ENCODE measurements around the gene BARX1. TPM values are rescaled to one million over a fixed set of nuclear protein-coding genes. Genes with fewer than 3 reads are reported as not detected.

Gene BARX1
- polyA plus RNA-seq, 3 donors, result not detected

GRCh38 chr9:93967020-93967803 lies 12.1 kb upstream of the BARX1 start:
- Mint-ChIP-seq H3K9me3 (peaks cover 0 to 4% (median 3%) of the 10 kb centered on the region in 7 donors), H3K4me1 (peaks cover 7% of the 10 kb centered on the region), H3K4me3 (no peak overlapping the region), H3K36me3 (no peaks in the 10 kb centered on the region), H3K27me3 (ENCODE audit: low read depth in 3 of 3) (peaks cover 21 to 36% (median 21%) of the 10 kb centered on the region in 3 donors), H3K27ac (no peak overlapping the region)
- no peak for DNase-seq
- H3K79me2 ChIP-seq (ENCODE audit: insufficient read depth, low read length), result no peaks in the 10 kb centered on the region
- no peak overlapping the region for H3K4me3 ChIP-seq (replicated peaks in 1 of 3; ENCODE audit: low read depth in 2 of 3, low read length in 3 of 3)
- peaks cover 0 to 4% of the 10 kb centered on the region in 2 donors for H3K9me3 ChIP-seq (replicated peaks in 1 of 2; ENCODE audit: control insufficient read depth in 1 of 2, insufficient read depth in 1 of 2, low read length in 2 of 2)
- no peaks in the 10 kb centered on the region for H3K4me1 ChIP-seq (ENCODE audit: control insufficient read depth in 1 of 2, insufficient read depth in 2 of 2, low read length in 2 of 2)
- intact Hi-C loops (cut with micrococcal nuclease), result no loop called here
- TF ChIP-seq, protein P1, sequence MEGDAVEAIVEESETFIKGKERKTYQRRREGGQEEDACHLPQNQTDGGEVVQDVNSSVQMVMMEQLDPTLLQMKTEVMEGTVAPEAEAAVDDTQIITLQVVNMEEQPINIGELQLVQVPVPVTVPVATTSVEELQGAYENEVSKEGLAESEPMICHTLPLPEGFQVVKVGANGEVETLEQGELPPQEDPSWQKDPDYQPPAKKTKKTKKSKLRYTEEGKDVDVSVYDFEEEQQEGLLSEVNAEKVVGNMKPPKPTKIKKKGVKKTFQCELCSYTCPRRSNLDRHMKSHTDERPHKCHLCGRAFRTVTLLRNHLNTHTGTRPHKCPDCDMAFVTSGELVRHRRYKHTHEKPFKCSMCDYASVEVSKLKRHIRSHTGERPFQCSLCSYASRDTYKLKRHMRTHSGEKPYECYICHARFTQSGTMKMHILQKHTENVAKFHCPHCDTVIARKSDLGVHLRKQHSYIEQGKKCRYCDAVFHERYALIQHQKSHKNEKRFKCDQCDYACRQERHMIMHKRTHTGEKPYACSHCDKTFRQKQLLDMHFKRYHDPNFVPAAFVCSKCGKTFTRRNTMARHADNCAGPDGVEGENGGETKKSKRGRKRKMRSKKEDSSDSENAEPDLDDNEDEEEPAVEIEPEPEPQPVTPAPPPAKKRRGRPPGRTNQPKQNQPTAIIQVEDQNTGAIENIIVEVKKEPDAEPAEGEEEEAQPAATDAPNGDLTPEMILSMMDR (IDR thresholded peaks at IDR 0.05), result no peak
- no peak overlapping the region for H3K27ac ChIP-seq (ENCODE audit: low read depth in 1 of 2, low read length in 2 of 2)
- H3K4me2 ChIP-seq (replicated peaks; ENCODE audit: extremely low read depth, low read length, poor library complexity, severe bottlenecking), result no peak overlapping the region
- H3K27me3 ChIP-seq (ENCODE audit: control insufficient read depth in 2 of 2, insufficient read depth in 2 of 2, low read length in 2 of 2), result peaks cover 0 to 14% of the 10 kb centered on the region in 2 donors
- no peak overlapping the region for H3K9ac ChIP-seq (ENCODE audit: insufficient read depth, low read length, poor library complexity, severe bottlenecking)
- WGBS (ENCODE audit: insufficient coverage), result 90% methylated on average over 3 of the region's 13 CpGs
- no peaks in the 10 kb centered on the region for H3K36me3 ChIP-seq (replicated peaks in 1 of 2; ENCODE audit: control insufficient read depth in 1 of 2, insufficient read depth in 2 of 2, low read length in 2 of 2)
- no peak overlapping the region for H2AFZ ChIP-seq (ENCODE audit: insufficient read depth, low read depth, low read length, poor library complexity, severe bottlenecking)
- no peaks in the 10 kb centered on the region for H4K20me1 ChIP-seq (ENCODE audit: insufficient read depth, low read length)

DNA sequence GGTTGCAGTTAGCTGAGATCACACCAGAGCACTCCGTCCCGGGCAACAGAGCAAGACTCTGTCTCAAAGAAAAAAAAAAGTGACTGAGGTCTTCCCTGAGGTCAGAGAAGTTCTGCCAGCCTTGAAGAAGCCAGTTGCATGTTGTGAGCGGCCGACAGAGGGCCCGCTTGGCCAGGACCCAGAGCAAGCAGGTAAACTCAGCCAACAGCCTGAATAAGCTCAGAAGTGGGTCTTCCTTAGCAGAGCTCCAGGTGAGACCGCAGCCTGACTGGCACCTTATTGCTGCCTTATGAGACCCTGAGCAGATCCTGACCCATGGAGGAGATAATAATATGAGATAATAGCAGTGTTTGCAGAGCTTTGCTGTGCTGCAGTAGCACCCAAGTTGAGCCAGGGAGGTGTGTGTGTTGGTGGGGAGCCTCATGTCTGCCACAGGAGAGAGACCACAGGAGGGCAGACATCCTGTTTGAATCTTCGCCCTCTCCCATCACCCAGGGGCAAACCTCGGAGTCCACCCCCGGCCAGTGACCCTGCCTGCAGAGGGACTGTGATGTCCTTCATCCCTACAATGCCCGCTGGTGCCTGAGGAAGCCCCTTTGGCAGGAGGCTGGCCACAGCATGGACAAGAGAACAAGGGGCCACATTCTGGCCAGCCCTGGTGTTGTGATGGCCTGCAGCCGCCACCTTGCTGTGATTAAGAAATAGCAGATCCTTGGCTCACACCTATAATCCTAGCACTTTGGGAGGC lies 10.8 kb upstream of the BARX1 start:
- peaks cover 10 to 26% of the 10 kb centered on the region in 2 donors for H3K27me3 ChIP-seq (ENCODE audit: control insufficient read depth in 2 of 2, insufficient read depth in 2 of 2, low read length in 2 of 2)

More for the DNA sequence above, 10.8 kb upstream of the BARX1 start:
- no peak overlapping the region for H3K27ac Mint-ChIP-seq
- Histone ChIP-seq H3K4me3 (replicated peaks in 1 of 3; ENCODE audit: low read depth in 2 of 3, low read length in 3 of 3) (no peak overlapping the region), H3K36me3 (replicated peaks in 1 of 2; ENCODE audit: control insufficient read depth in 1 of 2, insufficient read depth in 2 of 2, low read length in 2 of 2) (no peaks in the 10 kb centered on the region), H3K9me3 (replicated peaks in 1 of 2; ENCODE audit: control insufficient read depth in 1 of 2, insufficient read depth in 1 of 2, low read length in 2 of 2) (peaks cover 0 to 7% of the 10 kb centered on the region in 2 donors), H3K9ac (ENCODE audit: insufficient read depth, low read length, poor library complexity, severe bottlenecking) (no peak overlapping the region), H3K79me2 (ENCODE audit: insufficient read depth, low read length) (no peaks in the 10 kb centered on the region), H4K20me1 (ENCODE audit: insufficient read depth, low read length) (no peaks in the 10 kb centered on the region), H2AFZ (ENCODE audit: insufficient read depth, low read depth, low read length, poor library complexity, severe bottlenecking) (no peak overlapping the region), H3K4me2 (replicated peaks; ENCODE audit: extremely low read depth, low read length, poor library complexity, severe bottlenecking) (no peak overlapping the region), H3K27ac (ENCODE audit: low read depth in 1 of 2, low read length in 2 of 2) (no peak overlapping the region), H3K4me1 (ENCODE audit: control insufficient read depth in 1 of 2, insufficient read depth in 2 of 2, low read length in 2 of 2) (peaks cover 0 to 1% of the 10 kb centered on the region in 2 donors)
- H3K4me3 Mint-ChIP-seq, result no peak overlapping the region
- TF ChIP-seq, protein P1 (IDR thresholded peaks at IDR 0.05), result no peak
- H3K4me1 Mint-ChIP-seq, result peaks cover 10% of the 10 kb centered on the region
- intact Hi-C loops (cut with micrococcal nuclease), result no loop called here
- peaks cover 31 to 48% (median 33%) of the 10 kb centered on the region in 3 donors for H3K27me3 Mint-ChIP-seq (ENCODE audit: low read depth in 3 of 3)
- H3K36me3 Mint-ChIP-seq, result peaks cover 0 to 2% of the 10 kb centered on the region in 2 donors
- no peak for DNase-seq
- H3K9me3 Mint-ChIP-seq, result peaks cover 0 to 9% (median 2%) of the 10 kb centered on the region in 7 donors
- 90% methylated on average over 7 of the region's 11 CpGs for WGBS (ENCODE audit: insufficient coverage)
